GM21447 (cell line): ENCODE measurements around the gene PIP4K2C.
"Not testable (repeated sequence)": the region's sequence is repeated elsewhere in the genome, so short reads cannot be mapped to it uniquely, and the experiment has no call there.

ENCODE experiments used
- ATAC-seq: cut with Tn5 transposase; IDR thresholded peaks from one replicate; pipeline ENCODE4 v1.9.1; 2021; ENCODE audit not compliant: unreplicated experiment

The PIP4K2C gene

DNA sequence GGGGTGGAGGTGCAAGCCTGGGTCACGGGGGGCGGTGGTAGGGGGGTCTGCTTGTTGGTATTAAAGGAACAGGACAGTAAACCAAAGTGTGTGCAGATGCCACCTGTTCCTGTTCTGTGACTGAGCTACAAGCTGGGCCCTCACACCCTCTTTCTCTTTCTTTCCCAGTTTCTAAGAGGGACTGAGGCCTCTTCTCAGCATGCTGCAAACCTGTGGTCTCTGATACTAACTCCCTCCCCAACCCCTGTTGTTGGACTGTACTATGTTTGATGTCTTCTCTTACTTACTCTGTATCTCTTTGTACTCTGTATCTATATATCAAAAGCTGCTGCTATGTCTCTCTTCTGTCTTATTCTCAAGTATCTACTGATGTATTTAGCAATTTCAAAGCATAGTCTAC lies 6.9 kb upstream of the PIP4K2C start:
- ATAC-seq, result no peak

DNA sequence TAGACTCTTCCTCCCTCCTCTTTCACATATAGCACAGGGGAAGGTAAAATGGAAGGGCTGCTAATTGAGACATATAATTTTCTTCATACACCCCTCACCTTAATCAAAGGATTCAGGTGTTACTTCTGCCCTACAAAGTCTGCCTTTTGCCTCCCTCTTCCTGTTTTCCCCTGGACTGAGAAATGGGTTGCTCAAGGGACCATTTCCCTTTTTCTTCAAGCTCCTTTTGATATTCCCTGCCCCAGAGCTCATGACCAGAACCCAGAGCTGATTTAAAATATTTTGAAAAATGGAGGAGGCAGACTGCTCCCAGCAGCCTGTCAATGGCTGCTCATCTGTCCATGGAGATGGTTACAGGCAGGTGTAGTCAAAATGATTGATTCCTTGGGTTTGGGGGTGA lies 6.3 kb upstream of the PIP4K2C start:
- no peak for ATAC-seq

DNA sequence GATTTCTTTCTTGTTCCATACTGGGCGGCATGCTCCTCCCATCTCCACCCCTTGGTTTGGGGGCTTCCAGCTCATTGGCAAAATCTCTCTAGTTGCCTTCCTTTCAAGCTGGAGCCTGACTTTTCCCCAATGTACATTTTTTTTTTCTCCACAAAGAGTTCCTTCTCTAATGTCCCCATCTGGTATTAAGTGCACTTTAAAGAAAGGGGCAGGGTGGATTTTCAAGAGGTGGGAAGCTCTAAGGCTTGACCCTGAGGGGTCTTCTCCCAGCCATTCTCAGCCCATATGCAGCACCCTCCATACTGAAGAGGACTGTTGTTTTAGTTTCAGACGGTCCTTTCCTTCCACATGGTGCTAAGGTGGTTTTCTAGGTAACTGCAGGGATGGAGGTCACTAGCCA lies 5.8 kb upstream of the PIP4K2C start:
- no peak for ATAC-seq

DNA sequence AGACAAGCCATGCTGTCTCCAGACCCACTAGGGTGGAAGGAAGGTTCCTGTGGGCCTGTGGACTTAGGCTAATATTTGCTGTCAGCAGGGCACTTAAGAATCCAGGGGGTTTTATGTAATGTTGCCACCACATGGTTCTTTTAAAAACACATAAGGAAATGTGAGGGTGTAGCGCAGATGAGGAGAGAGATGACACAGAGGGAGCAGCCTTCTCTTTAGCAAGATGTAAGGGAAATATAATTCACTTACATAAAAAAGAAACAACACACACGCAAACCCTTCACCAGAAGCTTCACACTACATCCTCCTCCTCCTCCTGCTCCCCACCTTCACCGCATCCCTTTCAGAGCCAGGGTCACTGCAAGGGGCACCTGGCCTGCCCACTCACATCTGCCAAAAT lies 4.9 kb upstream of the PIP4K2C start:
- ATAC-seq, result no peak

DNA sequence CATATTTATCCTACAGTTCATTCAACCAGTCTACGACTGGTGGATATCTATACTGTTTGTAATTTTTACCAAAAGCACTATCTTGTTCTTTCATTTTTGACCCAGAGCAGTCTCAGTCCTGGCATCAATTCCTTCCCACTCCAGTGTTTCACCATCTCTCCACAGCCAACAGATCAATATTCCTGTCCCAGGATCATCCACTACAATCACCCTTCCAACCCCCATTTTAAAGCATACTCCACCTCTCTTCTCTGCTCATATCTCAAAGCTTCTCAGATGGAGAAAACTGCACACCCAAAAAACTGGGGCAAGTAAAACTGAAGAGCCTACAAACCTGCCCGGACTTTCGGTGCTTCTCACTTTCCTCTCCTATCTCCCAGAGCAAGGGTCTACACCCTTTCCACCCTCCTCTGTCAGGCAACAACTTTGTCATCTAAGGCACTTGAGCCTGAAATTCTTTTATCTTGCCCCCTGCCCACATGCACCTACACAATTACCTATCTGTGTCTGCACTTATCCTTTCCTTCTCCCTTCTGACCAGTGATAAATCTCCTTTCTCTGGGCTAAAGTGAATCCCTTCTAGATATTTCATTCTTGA lies 4.1 kb upstream of the PIP4K2C start:
- ATAC-seq, result no peak

DNA sequence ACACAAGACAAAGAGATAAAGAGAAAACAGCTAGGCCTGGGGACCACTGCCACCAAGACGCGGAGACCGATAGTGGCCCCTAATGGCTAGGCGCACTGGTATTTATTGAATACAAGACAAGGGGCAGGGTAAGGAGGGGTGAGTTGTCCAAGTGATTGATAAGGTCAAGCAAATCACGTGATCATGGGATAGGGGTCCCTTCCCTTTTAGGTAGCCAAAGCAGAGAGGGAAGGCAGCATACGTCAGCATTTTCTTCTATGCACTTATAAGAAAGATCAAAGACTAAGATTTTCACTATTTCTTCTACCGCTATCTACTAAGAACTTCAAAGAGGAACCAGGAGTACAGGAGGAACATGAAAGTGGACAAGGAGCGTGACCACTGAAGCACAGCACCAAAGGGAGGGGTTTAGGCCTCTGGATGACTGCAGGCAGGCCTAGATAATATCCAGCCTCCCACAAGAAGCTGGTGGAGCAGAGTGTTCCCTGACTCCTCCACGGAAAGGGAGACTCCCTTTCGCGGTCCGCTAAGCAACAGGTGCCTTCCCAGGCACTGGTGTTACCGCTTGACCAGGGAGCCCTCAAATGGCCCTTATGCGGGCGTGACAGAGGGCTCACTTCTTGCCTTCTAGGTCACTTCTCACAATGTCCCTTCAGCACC lies 1.9 kb upstream of the PIP4K2C start:
- not testable (repeated sequence) for ATAC-seq

DNA sequence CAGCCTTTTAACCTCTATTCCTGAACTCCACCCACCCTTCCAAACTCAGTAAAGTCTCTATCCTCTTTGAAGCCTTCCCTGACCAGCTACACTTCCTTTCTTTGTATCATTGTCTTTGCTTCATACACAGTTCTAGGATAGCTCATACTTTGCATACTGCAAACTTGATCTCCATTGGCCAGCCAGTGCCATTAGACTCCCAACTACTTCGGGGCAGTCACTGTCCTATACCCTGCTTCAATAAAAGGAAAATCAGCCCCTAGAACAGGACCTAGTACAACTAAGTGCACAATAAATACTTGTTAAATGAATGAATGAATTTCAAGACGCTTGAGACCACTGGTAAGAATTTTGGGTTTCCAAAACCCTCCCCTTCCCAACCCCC lies 521 bp upstream of the PIP4K2C start:
- ATAC-seq, result peak; percentile 10

DNA sequence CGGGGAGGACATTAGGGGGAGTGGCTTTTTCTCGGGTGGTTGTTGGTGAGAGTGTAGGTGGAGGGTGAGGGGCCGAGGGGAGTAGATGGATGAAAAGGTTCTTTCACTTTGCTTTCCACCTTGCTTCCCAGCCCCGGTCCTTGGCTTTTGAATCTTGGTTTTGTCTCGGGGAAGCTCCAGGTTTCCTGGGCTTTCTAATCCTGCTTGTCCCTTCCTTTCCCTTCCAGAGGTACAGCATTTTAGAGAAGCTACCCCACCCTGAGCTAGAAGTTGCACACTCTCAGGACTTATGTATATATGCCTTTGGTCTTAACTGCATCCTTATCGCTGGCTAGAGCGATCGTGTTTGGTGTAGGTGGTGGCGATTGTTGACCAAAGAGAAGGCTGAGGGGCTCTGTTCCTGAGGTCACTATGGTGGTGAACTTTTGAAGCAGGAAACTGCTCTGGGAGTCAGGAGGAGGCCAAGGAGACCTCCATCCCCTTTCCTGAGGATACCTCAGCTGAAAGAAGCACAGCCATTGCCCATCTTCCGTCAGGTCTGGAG lies 862 bp downstream of the PIP4K2C start:
- ATAC-seq, result peak; percentile 25

DNA sequence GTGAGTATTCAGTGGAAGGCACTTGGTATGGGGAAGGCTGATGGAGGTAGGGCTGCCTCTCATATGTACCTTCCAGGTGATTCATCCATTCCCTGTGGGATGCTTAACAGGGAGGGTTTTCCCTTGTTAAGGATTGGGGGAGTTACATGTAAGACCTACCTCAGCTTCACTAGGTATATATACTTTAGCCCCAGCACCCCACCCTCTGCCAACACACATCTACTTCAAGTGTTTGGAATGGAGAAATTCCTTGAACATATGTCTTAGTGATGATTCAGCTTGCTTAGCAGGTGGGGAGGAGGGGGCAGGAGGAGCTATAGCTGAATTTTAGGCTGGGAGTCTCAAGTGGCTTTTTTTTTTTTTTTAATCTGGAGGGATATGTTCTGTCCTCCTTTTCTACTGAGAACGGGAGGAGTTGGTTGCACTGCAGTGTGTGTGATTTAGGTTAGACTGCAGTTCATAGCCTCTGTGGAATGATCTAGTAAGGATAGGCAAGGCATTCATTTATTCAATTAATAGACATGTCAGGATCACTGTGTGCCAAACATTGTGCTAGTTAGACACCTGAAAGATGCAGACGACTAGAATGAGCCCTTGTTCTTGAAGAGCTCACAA lies 1.7 kb downstream of the PIP4K2C start:
- ATAC-seq, result no peak

DNA sequence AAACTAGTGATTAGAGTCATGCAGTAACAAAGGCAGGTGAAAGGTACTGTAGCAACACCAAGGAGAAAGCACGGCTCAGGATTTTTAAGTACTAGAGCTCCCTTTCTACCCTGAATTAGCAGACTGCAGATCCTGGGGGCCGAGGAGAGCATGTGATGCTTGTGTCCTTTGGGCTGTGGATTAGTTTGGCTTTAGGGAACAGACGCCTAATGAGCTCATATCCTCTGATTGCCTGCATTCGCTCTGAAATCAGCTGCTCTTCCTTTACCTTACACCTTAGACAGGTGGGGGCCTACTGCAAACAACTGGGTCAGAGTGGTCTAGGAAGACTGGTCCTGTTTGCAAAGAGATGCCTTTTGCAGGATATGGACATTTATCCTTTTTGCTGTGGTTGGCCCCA lies 2.2 kb downstream of the PIP4K2C start:
- no peak for ATAC-seq

DNA sequence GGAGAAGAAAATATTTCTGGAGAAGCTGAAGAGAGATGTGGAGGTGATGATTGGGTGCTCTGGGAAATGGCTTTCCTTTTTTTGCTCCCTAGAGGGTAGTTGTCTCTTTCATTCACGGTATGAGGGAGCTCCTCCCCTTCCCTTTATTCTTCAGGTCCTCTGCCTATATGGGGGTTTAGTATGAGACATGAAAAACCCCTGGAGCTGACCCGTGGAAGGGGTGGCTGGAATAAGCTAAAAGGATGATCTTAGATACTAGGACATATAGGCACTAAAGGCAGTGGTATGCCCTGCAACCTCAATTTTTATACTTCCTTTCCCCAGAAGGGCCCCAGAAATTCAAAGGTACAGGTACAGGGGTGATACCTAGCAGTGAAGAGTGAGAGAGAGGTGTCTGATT lies 9.4 kb downstream of the PIP4K2C start:
- ATAC-seq, result no peak

DNA sequence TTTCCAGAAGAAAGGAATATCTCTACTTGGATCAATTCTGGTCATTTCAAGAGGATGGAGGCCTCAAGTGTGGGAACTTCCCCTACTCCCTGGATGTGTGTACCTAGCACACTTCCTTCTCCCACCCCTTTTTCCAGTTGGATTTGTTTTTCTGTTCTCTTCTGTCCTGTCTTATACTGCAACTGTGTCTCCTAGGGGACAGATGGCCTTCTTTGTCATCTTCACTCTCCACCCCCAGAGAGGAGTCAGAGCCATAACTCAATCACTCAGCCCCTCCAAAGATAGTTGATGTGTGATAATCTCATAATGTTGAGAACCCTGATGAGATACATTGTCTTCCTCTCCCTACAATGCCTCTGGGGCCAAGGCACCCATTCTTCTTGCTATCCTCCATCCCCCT lies 11.6 kb downstream of the PIP4K2C start:
- no peak for ATAC-seq

DNA sequence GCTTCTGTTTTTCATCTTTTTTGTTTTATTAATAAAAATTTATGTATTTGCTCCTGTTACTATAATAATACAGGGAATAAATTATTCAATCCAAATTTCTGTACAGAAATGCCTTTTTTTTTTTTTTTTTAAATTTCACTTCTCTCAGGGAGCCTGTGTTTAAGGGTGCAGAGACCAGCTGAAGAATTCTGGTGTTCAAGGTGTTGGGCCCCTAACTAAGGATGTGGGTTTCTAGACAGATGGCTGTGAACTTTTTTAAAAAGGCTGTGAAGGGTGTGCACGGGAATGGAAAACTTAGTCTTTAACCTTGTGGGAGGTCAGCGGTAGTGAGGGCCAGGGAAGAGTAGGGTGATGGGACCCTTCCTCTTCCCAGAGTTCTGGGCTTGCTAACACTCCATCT lies 12.3 kb downstream of the PIP4K2C start:
- ATAC-seq, result no peak

DNA sequence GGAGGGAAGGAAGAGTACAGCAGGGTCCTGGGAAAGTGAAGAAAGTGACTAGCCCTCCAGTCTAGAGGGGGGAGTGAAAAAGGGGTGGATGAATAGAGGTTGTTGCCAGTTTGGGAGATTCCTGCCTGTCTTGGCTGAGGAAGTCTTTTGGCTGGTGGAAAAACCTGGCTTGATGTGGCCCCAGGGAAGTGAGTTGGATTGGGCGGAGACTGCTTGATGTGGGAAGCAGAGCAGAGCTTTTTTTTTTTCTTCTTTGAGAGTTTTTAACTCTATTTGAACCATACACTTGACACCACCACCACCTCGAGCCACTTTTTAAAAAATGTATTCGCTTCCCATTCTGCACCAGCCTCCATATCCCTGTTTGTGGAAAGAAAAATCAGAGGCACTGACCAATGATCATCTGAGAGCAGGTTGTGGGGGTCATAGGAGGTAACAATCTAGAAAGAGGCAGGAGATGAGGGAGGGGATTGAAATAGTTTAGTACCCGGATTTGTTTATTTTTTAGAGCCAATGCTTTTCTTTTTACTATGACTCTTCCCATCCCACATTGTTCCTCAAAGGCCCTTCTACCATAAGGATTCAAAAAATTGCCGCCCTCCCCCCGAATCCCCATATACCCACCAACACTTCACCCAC lies 12.9 kb downstream of the PIP4K2C start:
- ATAC-seq, result no peak

DNA sequence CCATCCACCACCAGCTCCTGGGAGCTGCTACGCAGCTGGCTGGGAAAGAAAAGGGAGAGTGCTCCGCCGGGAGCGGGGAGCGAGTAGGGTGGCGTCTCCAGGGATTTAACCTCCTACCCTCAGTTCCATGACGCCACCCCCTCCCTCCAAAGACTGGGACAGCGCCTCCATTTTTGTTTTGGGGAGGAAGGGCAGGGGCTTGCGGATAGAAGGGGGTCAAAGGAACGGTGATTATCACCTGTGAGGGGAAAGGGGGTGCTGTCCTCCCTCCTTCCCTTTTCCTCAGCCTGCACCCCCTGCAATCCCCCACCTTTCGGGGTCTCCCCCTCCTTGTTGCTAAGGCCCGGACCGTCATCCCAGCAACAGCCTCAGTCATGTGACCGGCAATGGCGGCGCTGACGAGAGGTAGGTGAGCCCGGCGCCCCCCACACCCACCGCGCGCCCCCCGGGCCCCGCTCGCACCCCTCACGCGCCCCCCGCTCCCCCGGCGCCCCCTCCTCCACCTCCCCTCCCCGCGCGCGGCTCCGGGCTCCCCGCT lies 13.5 kb downstream of the PIP4K2C start, which contains the start of gene DTX3:
Gene DTX3 (plus strand): TSS at position 371 of the 538 bp plus-strand sequence. CDS start 1,694 bp downstream, outside the sequence.
- no peak for ATAC-seq

DNA sequence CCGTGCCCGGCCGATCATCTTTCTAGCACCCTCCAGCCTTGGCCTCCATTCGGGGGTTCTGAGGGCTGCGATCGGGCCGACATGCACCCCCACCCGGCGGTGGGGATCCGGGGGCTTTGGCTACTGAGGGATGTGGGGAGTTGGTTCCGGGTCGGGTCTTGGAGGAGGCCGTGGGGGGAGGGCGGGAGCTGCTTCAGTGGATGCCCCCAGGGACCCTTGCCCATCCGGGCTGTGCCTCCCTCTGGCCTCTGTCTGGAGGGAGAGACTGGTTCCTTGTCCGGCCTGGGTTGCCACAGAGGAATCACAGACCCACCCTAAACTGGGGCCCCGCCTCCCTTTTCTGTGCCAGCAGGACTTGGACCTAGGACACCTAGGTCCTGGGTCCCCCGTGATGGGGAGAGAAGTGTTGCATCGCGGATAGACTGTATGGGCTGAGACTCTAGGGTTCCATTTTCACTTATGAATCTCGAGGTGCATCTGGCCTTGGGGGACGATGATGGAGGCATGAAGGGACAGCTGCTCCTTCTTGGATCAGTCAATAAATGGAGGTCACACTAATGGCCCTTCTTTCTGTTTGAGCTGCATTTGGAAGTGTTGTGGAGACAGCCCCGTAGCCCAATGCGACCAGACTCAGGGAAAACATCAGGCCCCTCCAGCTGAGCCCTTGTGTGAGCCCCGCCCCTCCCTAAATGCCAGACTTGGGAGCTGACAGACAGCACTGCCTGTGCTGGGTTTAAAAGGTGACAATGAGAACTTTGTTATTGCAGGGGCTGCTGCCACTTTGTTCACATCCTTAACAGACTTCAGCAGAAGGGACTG lies 14.2 kb downstream of the PIP4K2C start:
- no peak for ATAC-seq

DNA sequence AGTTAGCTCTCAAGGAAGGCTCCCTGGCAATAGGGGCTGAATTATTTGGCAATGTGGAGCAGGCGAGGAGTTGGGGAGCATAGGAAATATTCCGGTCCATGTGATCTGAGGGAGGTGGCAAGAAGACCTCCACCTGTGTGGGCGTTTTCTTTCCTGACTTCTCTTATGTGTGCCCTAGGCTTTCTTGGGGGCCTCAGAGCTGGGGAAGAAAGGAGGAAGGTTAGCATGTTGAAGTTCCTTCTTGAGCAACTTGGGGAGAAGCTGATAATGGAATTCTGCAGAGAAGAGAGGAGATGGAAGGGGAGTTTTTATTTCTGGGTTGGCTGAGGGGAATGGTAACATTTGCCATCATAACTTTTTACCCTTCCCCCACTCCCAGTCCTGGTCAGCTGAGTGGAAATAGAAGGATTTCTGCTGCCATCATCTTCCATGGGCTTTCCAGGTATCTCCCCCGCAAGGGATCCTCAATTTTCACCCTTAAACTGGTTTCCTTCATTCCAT lies 14.9 kb downstream of the PIP4K2C start:
- ATAC-seq, result no peak

DNA sequence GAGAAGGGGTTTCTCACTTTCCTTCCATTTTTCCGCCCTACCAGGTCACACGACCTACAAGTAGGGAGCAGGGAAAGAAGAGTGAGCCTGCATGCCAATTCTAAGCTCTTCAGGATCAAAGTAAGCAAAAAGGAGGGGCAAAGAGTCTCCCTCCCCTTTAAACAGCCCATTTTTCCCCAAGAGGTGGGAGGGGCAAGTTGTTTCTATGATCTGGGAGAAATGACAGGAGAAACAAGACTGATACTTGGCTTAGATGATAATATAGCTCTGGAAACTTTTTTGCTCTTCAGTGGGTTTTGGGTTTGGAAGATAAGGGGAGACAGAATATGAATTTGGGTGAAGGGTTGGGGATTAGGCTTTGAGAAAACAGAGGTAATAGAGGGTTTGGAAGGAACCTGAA lies 15.4 kb downstream of the PIP4K2C start:
- ATAC-seq, result no peak

DNA sequence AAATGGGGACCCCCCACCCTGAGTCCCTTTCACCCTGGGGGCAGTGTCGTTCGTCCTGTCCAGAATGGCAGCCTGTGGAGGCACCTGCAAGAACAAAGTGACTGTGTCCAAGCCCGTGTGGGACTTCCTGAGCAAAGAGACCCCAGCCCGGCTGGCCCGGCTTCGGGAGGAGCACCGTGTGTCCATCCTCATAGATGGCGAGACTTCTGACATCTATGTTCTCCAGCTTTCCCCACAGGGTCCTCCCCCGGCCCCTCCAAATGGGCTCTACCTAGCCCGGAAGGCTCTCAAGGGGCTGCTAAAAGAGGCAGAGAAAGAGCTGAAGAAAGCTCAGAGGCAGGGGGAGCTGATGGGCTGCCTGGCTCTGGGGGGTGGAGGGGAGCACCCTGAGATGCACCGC lies 15.8 kb downstream of the PIP4K2C start:
- no peak for ATAC-seq

DNA sequence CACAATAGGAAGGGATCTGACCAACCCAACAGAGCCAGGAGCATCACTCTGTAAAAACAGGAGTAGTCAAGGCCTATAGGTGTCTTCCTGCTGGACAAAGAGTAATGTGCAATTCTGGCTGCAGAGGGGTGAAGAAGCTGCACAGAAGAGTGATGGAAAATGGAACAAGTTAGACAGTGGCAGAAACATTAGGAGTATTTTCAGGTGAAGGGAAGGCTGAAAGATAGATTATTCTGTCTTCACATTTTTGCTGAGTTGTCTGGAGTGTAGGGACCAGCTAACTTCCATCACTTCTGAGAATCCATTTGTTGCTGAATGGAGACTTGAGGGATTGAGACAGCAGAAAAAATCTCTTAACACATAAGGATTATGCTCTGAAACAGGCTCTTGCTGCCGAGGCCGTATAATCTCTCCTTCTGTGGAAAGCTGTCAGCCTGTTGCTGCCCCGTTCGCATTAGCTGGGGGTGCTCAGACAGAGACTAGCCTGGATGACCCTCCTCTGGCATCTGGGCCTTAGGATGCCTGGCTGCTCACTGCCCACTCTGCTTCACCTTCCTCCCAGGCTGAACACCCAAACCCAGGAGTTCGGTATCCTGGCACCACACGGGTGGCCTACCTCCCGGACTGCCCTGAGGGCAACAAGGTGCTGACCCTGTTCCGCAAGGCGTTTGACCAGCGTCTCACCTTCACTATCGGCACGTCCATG lies 17.1 kb downstream of the PIP4K2C start:
- no peak for ATAC-seq
